Measurements from ENCODE around the gene AGAP2.

AGAP2 gene

GRCh38 chr12:57782608-57783465 is 44.3 kb upstream of the AGAP2 start, which contains the start of gene TSFM:
Gene TSFM (plus strand): TSS chr12:57782787. CDS start chr12:57782802, 15 bp downstream.
- peak; percentile 96 for TF ChIP-seq POLR2AphosphoS5 (IDR thresholded peaks at IDR 0.05; ENCODE audit: low read depth)
- TF ChIP-seq CTCF (IDR thresholded peaks at IDR 0.05; ENCODE audit: insufficient read depth, low read length) = peak; percentile 77
- peak; percentile 65 for TF ChIP-seq REST (IDR thresholded peaks at IDR 0.05; ENCODE audit: insufficient replicate concordance, low read depth)
- TF ChIP-seq SPI1 (IDR thresholded peaks at IDR 0.05; ENCODE audit: borderline replicate concordance, low read depth) = no peak
- no peak for TF ChIP-seq GABPA (IDR thresholded peaks at IDR 0.05; ENCODE audit: low read depth)
- peak; percentile 86 to 96 for DNase-seq (ENCODE audit: low read depth in 1 of 2, low spot score in 1 of 2)

GRCh38 chr12:57782243-57782607 is 43.7 kb upstream of the AGAP2 start:
- Histone ChIP-seq H3K4me3 (replicated peaks; ENCODE audit: insufficient read depth, low read length) (no peak overlapping the region), H3K27ac (replicated peaks) (peak overlapping the region; percentile 71), H3K27me3 (ENCODE audit: insufficient read depth, poor library complexity, severe bottlenecking) (no peaks in the 10 kb centered on the region)
- no peak for DNase-seq (ENCODE audit: low read depth in 1 of 2, low spot score in 1 of 2)
- TF ChIP-seq CTCF (IDR thresholded peaks at IDR 0.05; ENCODE audit: insufficient read depth, low read length) (no peak), POLR2AphosphoS5 (IDR thresholded peaks at IDR 0.05; ENCODE audit: low read depth) (no peak), REST (IDR thresholded peaks at IDR 0.05; ENCODE audit: insufficient replicate concordance, low read depth) (no peak), SPI1 (IDR thresholded peaks at IDR 0.05; ENCODE audit: borderline replicate concordance, low read depth) (no peak), GABPA (IDR thresholded peaks at IDR 0.05; ENCODE audit: low read depth) (no peak)

More at GRCh38 chr12:57782608-57783465, 44.3 kb upstream of the AGAP2 start, which contains the start of gene TSFM:
- Histone ChIP-seq H3K27me3 (ENCODE audit: insufficient read depth, poor library complexity, severe bottlenecking) (no peaks in the 10 kb centered on the region), H3K27ac (replicated peaks) (peak within 1 kb of the TSS; percentile 71), H3K4me3 (replicated peaks; ENCODE audit: insufficient read depth, low read length) (peak within 1 kb of the TSS; percentile 98)

GRCh38 chr12:57781801-57782200 is 43.3 kb upstream of the AGAP2 start:
- no peak for DNase-seq (ENCODE audit: low read depth in 1 of 2, low spot score in 1 of 2)
- Histone ChIP-seq H3K27me3 (ENCODE audit: insufficient read depth, poor library complexity, severe bottlenecking) (no peaks in the 10 kb centered on the region), H3K4me3 (replicated peaks; ENCODE audit: insufficient read depth, low read length) (no peak overlapping the region), H3K27ac (replicated peaks) (peak overlapping the region; percentile 71)
- TF ChIP-seq POLR2AphosphoS5 (IDR thresholded peaks at IDR 0.05; ENCODE audit: low read depth) = no peak
- no peak for TF ChIP-seq SPI1 (IDR thresholded peaks at IDR 0.05; ENCODE audit: borderline replicate concordance, low read depth)
- no peak for TF ChIP-seq CTCF (IDR thresholded peaks at IDR 0.05; ENCODE audit: insufficient read depth, low read length)
- no peak for TF ChIP-seq REST (IDR thresholded peaks at IDR 0.05; ENCODE audit: insufficient replicate concordance, low read depth)
- TF ChIP-seq GABPA (IDR thresholded peaks at IDR 0.05; ENCODE audit: low read depth) = no peak

Data from HL-60 (cell line).